Fibroblast of lung (primary cell): Measurements from ENCODE around the gene MAS1L. TPM values are rescaled to one million over a fixed set of nuclear protein-coding genes. Genes with fewer than 3 reads are reported as not detected.

Source experiments
- DNase-seq, 2 donors: peaks; one replicate each; pipeline versions ENCODE4 v3.0.0 to v3.0.0-alpha.2; 2010; ENCODE audit warnings: low read depth in 2 of 2
- H2AFZ ChIP-seq: 2 replicates; pipeline ENCODE4 v1.5.1; 2012; ENCODE audit warnings: low read length, control low read depth, inconsistent platforms
- H3K27ac ChIP-seq: 2 replicates; pipeline ENCODE4 v1.5.1; 2011; ENCODE audit warnings: low read length, control low read depth; ENCODE audit not compliant: insufficient read depth
- H3K27me3 ChIP-seq: 2 replicates; pipeline ENCODE4 v1.5.1; 2011; ENCODE audit warnings: mild to moderate bottlenecking, low read length; ENCODE audit not compliant: control insufficient read depth, insufficient read depth
- H3K36me3 ChIP-seq: 2 replicates; pipeline ENCODE4 v1.5.1; 2011; ENCODE audit warnings: low read length; ENCODE audit not compliant: control insufficient read depth, insufficient read depth
- H3K4me1 ChIP-seq: 2 replicates; pipeline ENCODE4 v1.5.1; 2011; ENCODE audit warnings: low read length; ENCODE audit not compliant: control insufficient read depth, insufficient read depth; ENCODE audit errors: extremely low read depth
- H3K4me2 ChIP-seq: 2 replicates; pipeline ENCODE4 v1.5.1; 2011; ENCODE audit warnings: low read length, control low read depth; ENCODE audit not compliant: insufficient read depth; ENCODE audit errors: extremely low read depth
- H3K4me3 ChIP-seq, 4 experiments: fragments of 200-600 bp in 1 of 4; sonication (generic) in 1 of 4; replicated peaks in 1 of 4; 2 replicates each; pipeline ENCODE4 v1.5.1; 2011 to 2016; ENCODE audit warnings: low read length in 4 of 4, low read depth in 3 of 4, mild to moderate bottlenecking in 3 of 4, control low read depth in 2 of 4, inconsistent platforms in 1 of 4, mixed read lengths in 1 of 4; ENCODE audit not compliant: insufficient read depth in 1 of 4; ENCODE audit errors: control extremely low read depth in 1 of 4
- H3K79me2 ChIP-seq: 2 replicates; pipeline ENCODE4 v1.5.1; 2012; ENCODE audit warnings: mild to moderate bottlenecking, low read length, inconsistent platforms; ENCODE audit not compliant: control insufficient read depth, insufficient read depth
- H3K9ac ChIP-seq: 2 replicates; pipeline ENCODE4 v1.5.1; 2011; ENCODE audit warnings: mild to moderate bottlenecking, low read length, control low read depth; ENCODE audit not compliant: insufficient read depth
- H3K9me3 ChIP-seq: 2 replicates; pipeline ENCODE4 v1.5.1; 2012; ENCODE audit warnings: low read depth, low read length; ENCODE audit not compliant: control insufficient read depth, insufficient read depth
- H4K20me1 ChIP-seq: 2 replicates; pipeline ENCODE4 v1.5.1; 2011; ENCODE audit warnings: low read length; ENCODE audit not compliant: control insufficient read depth, insufficient read depth; ENCODE audit errors: extremely low read depth
- EZH2 ChIP-seq: IDR thresholded peaks from 2 replicates; pipeline ENCODE4 v1.5.1; 2012; ENCODE audit warnings: low read length, control low read depth, mild to moderate bottlenecking; ENCODE audit errors: missing control alignments
- polyA plus RNA-seq, 2 donors: library from polyadenylated mRNA; depleted of rRNA in 1 of 2; stranded (reverse) in 1 of 2; unstranded in 1 of 2; fragments of >200 nt; gene quantifications; 2 replicates each; pipeline ENCODE4 v1.2.1, GENCODE V29; 2011 to 2012; ENCODE audit warnings: missing spikeins in 1 of 2
- total RNA-seq: library from RNA; depleted of rRNA; stranded (reverse); fragments of >200 nt; gene quantifications from 2 replicates; pipeline ENCODE4 v1.2.1, GENCODE V29; 2014
- TF ChIP-seq, protein P1 (sequence below), 2 donors: IDR thresholded peaks in 1 of 2; conservative IDR thresholded peaks in 1 of 2; 1 replicate in 1 of 2; 2 replicates in 1 of 2; pipeline ENCODE4 v1.5.1; 2011 to 2012; ENCODE audit warnings: low read length in 2 of 2, control low read depth in 1 of 2, inconsistent platforms in 1 of 2, low read depth in 1 of 2, mild to moderate bottlenecking in 1 of 2

The MAS1L gene
- total and polyA plus RNA-seq, 2 donors (not counting 1 experiment from before 2014, with no cell fraction given) = not detected

DNA sequence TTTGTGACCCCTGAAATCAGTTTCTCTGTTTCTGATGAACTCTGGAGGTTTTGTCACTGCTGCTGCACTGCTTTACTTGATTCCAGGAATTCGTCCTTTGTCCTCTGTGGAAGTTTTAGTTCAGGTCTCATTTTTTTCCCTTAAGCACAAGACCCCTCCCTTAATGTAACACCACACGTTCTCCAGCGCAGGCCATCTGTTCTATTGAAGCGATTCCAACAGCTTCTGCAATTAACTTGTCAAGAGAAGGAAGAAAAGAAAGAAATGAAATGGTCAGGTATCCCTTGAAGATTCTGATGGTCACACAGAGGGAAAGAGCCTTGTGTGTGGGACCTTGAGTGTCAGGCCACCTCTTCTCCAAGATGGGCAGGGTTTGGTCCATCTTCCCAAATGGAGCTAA lies 7.8 kb upstream of the MAS1L start:
- no peaks in the 10 kb centered on the region for H3K36me3 ChIP-seq
- H4K20me1 ChIP-seq = no peaks in the 10 kb centered on the region
- H3K4me3 ChIP-seq = no peak overlapping the region
- no peaks in the 10 kb centered on the region for H3K79me2 ChIP-seq
- no peak overlapping the region for H3K4me2 ChIP-seq
- no peak for DNase-seq
- H3K27me3 ChIP-seq = no peaks in the 10 kb centered on the region
- H3K4me1 ChIP-seq = no peaks in the 10 kb centered on the region
- H3K9ac ChIP-seq = no peak overlapping the region
- no peak overlapping the region for H3K27ac ChIP-seq
- no peaks in the 10 kb centered on the region for H3K9me3 ChIP-seq
- no peak overlapping the region for H2AFZ ChIP-seq
- TF ChIP-seq EZH2 = no peak
- TF ChIP-seq, protein P1, sequence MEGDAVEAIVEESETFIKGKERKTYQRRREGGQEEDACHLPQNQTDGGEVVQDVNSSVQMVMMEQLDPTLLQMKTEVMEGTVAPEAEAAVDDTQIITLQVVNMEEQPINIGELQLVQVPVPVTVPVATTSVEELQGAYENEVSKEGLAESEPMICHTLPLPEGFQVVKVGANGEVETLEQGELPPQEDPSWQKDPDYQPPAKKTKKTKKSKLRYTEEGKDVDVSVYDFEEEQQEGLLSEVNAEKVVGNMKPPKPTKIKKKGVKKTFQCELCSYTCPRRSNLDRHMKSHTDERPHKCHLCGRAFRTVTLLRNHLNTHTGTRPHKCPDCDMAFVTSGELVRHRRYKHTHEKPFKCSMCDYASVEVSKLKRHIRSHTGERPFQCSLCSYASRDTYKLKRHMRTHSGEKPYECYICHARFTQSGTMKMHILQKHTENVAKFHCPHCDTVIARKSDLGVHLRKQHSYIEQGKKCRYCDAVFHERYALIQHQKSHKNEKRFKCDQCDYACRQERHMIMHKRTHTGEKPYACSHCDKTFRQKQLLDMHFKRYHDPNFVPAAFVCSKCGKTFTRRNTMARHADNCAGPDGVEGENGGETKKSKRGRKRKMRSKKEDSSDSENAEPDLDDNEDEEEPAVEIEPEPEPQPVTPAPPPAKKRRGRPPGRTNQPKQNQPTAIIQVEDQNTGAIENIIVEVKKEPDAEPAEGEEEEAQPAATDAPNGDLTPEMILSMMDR (conservative IDR thresholded peaks at IDR 0.05 in 1 of 2, IDR thresholded peaks at IDR 0.05 in 1 of 2; ENCODE audit: low read depth in 1 of 2, low read length in 2 of 2) = no peak

DNA sequence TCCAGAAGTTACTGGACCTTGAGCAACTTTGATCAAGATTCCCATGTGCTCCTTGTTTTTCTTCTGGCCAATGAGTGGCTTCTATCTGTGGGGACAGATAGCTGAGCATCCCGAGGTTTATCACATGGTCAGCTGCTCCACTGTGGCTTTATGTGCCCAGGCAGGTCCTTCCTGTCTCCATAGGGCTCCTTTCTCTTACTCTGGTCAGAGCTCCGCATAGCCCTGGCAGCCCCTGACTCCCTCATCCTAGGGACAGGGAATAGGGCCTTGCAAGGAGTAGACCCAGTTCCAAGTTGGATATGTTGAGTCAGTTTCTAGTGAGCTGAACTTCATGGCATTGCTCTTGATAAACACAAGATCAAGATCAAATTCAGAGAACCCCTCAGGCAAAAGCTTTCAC lies 6.4 kb upstream of the MAS1L start:
- H3K9me3 ChIP-seq = no peaks in the 10 kb centered on the region
- H3K79me2 ChIP-seq = no peaks in the 10 kb centered on the region
- no peaks in the 10 kb centered on the region for H3K4me1 ChIP-seq
- TF ChIP-seq EZH2 = no peak
- TF ChIP-seq, protein P1 (conservative IDR thresholded peaks at IDR 0.05 in 1 of 2, IDR thresholded peaks at IDR 0.05 in 1 of 2; ENCODE audit: low read depth in 1 of 2, low read length in 2 of 2) = no peak
- DNase-seq = no peak
- no peak overlapping the region for H3K4me3 ChIP-seq
- no peaks in the 10 kb centered on the region for H4K20me1 ChIP-seq
- no peak overlapping the region for H3K27ac ChIP-seq
- no peaks in the 10 kb centered on the region for H3K36me3 ChIP-seq
- H2AFZ ChIP-seq = no peak overlapping the region
- no peak overlapping the region for H3K4me2 ChIP-seq
- H3K27me3 ChIP-seq = no peaks in the 10 kb centered on the region
- no peak overlapping the region for H3K9ac ChIP-seq

DNA sequence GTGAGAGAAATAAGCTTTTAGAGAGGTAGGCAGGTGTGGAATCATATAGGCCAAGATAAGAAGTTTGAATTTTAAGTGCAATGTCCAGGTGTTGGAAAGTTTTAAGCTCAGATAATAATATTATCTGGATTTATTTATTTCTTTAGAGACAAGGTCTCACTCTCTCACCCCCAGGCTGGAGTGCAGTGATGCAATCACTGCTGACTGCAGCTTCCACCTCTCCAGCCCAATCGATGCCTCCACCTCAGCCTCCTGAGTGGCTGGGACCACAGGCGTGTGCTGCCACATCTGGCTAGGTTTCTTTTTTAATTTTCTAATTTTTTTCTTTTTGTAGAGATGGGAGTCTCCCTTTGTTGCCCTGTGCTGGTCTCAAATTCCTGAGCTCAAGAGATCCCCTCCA lies 5.5 kb upstream of the MAS1L start:
- TF ChIP-seq, protein P1 (conservative IDR thresholded peaks at IDR 0.05 in 1 of 2, IDR thresholded peaks at IDR 0.05 in 1 of 2; ENCODE audit: low read depth in 1 of 2, low read length in 2 of 2) = no peak
- no peak for TF ChIP-seq EZH2
- H2AFZ ChIP-seq = no peak overlapping the region
- no peaks in the 10 kb centered on the region for H3K9me3 ChIP-seq
- no peak overlapping the region for H3K4me3 ChIP-seq
- DNase-seq = no peak
- H3K4me1 ChIP-seq = no peaks in the 10 kb centered on the region
- no peak overlapping the region for H3K27ac ChIP-seq
- H3K9ac ChIP-seq = no peak overlapping the region
- H3K36me3 ChIP-seq = no peaks in the 10 kb centered on the region
- H3K4me2 ChIP-seq = no peak overlapping the region
- no peaks in the 10 kb centered on the region for H3K27me3 ChIP-seq
- no peaks in the 10 kb centered on the region for H3K79me2 ChIP-seq
- no peaks in the 10 kb centered on the region for H4K20me1 ChIP-seq
